ENCODE data around the gene CDSN. TPM values are rescaled to one million over a fixed set of nuclear protein-coding genes. Genes with fewer than 3 reads are reported as not detected.
A peak's percentile ranks its signal among the peaks of the same experiment; 100 is the strongest.

CDSN gene
- total and polyA plus RNA-seq, 2 experiments from 2014 or later, result 0.07 TPM; not detected in 1

GRCh38 chr6:31168606-31169005 lies 48.4 kb upstream of the CDSN start (continued):
- TF ChIP-seq EZH2 (IDR thresholded peaks at IDR 0.05; ENCODE audit: low read depth, unreplicated experiment) (no peak), NANOG (IDR thresholded peaks at IDR 0.05; ENCODE audit: borderline replicate concordance) (no peak), ZNF462 (CRISPR knock-in tag; IDR thresholded peaks at IDR 0.05) (no peak), ZNF331 (CRISPR knock-in tag; IDR thresholded peaks at IDR 0.05; ENCODE audit: low read depth) (no peak), POLR2AphosphoS5 (IDR thresholded peaks at IDR 0.05; ENCODE audit: low read depth) (no peak)

GRCh38 chr6:31165986-31166385 lies 45.7 kb upstream of the CDSN start:
- Mint-ChIP-seq H3K27ac (peak overlapping the region; percentile 57), H3K27me3 (ENCODE audit: insufficient read depth, low read depth, poor library complexity) (peaks cover 20% of the 10 kb centered on the region), H3K9me3 (no peaks in the 10 kb centered on the region; the same call in 2 of the 3 replicates), H3K36me3 (ENCODE audit: low read depth) (peaks cover 89% of the 10 kb centered on the region), H3K4me1 (peaks cover 63% of the 10 kb centered on the region), H3K4me3 (peak overlapping the region; percentile 95)
- peaks cover 50% of the 10 kb centered on the region for H3F3A ChIP-seq (replicated peaks; ENCODE audit: low read depth)
- peaks cover 70% of the 10 kb centered on the region for H4K20me1 ChIP-seq (replicated peaks; ENCODE audit: insufficient read depth)
- H3K4me1 ChIP-seq (ENCODE audit: insufficient read depth), result peaks cover 60% of the 10 kb centered on the region
- peak overlapping the region; percentile 100; the same call in 1 of the 2 replicates for H3K4me2 ChIP-seq
- no peak for ATAC-seq
- H3K9me2 ChIP-seq (ENCODE audit: insufficient read depth), result no peaks in the 10 kb centered on the region
- peak overlapping the region; percentile 66; the same call in 1 of the 2 replicates for H3K27ac ChIP-seq (ENCODE audit: low read depth)
- H3K79me2 ChIP-seq (replicated peaks; ENCODE audit: insufficient read depth), result peaks cover 70% of the 10 kb centered on the region
- H3K27me3 ChIP-seq (ENCODE audit: insufficient read depth), result 0 out of 2 replicates have a peak, but pooled peaks cover 2% of the 10 kb centered on the region
- no peak overlapping the region for H2AFZ ChIP-seq
- DNase-seq (ENCODE audit: low spot score), result no peak
- peaks cover 40% of the 10 kb centered on the region for H3K36me3 ChIP-seq (ENCODE audit: insufficient read depth)
- peak overlapping the region; percentile 100 for H3K4me3 ChIP-seq
- no peak for TF ChIP-seq CREB1 (CRISPR knock-in tag; IDR thresholded peaks at IDR 0.05; ENCODE audit: low read depth)
- TF ChIP-seq ZNF462 (CRISPR knock-in tag; IDR thresholded peaks at IDR 0.05), result no peak
- TF ChIP-seq EZH2 (IDR thresholded peaks at IDR 0.05; ENCODE audit: low read depth, unreplicated experiment), result no peak
- no peak for TF ChIP-seq EZH2phosphoT487 (IDR thresholded peaks at IDR 0.05; ENCODE audit: unreplicated experiment)
- no peak for TF ChIP-seq ZNF114 (CRISPR knock-in tag; IDR thresholded peaks at IDR 0.05)
